NCI-H524 (cell line): ENCODE data around the gene FRMD4B.
"Not testable (repeated sequence)": the region's sequence is repeated elsewhere in the genome, so short reads cannot be mapped to it uniquely, and the experiment has no call there.

Experiments used
- DNase-seq, 2 experiments: peaks; one replicate each; lab custom pipeline; 2025; lab: John Stamatoyannopoulos, UW

Gene FRMD4B

DNA sequence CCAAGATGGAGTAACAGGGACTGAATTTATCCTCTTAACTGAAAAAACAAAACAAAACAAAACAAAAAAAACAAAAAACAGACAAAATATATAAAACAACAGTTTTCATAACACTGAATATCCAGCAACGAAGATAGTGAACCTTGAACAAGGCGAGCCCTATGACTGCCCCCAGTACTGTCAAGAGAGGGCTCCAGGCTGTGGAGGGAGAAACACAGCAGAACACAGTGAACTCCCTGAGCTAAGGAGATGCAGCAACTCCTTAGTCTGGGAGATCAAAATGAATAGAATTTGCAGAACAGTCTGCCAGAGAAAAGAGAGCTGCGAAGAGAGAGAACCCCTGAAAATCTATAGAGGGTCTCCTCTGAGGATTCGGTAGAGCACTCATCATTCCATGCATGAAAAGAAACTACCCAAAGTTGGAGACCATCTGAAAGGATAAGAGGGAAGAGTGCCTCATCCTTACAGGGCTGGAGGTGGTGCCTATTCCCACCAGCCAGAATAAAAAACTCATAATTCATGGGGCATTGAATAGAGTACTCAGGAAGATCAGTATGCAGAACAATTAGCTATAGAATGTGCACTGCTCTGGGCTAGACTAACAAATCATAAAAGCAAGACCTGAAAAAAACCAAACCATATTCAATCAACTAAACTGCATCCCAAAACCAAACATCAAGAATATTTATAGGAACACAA is 101.8 kb downstream of the FRMD4B start:
- DNase-seq, result no peak

DNA sequence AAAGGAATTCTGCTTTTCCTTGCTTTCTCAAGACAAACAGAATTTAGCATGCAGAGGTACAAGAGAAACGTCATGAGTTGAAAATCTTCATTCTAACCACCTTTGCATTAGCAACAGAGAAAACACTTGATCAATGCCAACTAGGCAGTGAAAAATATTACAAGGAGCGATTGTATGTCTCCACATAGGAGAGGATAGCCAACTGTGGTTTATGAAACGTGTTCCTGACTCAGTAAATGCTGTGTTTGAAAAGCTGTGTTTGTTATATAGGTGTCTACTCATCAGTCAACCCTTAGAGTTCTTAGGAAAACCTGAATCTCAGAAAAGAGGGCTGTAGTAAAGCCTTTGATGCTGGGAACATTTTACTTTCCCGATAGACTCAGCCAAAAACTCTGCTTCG is 102.4 kb downstream of the FRMD4B start:
- DNase-seq, result no peak

DNA sequence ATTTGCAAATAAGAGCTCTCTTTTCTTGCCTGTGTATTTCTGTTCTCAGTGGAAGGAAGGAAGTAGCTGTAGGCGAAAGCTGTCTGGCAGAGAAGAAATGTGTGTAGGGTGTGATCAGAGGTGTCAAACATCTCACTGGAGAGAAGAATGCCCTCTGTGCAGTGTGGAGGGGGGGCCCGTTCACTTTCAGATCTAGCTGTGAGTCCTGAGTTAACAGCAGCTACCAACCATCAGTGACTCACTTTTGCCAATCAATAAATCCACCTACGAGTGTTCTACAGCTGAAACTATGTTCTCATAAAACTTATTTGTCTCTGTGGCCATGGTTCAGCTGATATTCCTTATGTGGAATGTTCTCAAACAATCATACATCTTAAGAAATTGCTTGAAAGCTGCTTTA is 103.7 kb downstream of the FRMD4B start:
- DNase-seq, result no peak

DNA sequence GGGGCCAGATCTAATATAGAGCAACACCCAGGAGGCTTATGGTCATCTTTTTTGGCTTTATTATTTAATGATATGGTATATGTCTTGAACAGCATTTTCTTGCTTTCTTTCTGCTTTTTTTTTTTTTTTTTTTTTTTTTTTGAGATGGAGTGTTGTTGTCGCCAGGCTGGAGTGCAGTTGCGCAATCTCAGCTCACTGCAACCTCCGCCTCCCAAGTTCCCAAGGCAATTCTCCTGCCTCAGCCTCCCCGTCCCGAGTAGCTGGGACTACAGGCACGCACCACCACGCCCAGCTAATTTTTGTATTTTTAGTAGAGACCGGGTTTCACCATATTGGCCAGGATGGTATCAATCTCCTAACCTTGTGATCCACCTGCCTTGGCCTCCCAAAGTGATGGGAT is 108.5 kb downstream of the FRMD4B start:
- not testable (repeated sequence) for DNase-seq

DNA sequence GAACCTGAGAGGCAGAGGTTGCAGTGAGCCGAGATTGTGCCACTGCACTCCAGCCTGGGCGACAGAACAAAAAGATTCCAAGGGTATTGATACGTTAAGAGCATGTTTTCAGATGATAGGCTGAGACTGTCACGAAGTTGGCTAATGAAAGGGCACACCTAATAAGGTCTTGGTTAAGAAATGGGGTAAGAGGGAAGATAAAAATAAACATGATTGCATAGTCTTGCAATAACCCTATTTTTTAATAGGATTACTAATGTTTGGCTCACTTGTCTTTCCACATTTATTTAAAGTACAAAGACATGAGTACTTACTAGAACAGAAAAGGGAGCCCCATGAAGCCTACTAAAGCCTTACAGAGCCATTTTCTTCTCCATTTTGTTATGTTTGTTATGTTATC is 109.0 kb downstream of the FRMD4B start:
- no peak for DNase-seq

DNA sequence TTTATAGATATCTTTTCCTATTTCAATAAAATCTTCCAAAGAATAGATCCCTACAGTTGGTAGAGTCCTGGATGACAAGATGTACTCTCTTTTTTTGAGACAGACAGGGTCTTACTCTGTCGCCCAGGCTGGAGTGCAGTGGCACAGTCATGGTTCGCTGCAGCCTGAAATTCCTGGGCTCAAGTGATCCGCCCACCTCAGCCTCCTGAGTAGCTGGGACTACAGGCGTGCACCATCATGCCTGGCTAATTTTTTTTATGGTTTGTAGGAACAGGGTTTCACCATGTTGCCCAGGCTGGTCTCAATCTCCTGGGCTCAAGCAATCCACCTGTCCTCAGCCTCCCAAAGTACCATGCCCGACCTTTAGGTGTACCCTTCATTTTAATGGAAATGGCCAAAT is 109.7 kb downstream of the FRMD4B start:
- DNase-seq, result not testable (repeated sequence)

DNA sequence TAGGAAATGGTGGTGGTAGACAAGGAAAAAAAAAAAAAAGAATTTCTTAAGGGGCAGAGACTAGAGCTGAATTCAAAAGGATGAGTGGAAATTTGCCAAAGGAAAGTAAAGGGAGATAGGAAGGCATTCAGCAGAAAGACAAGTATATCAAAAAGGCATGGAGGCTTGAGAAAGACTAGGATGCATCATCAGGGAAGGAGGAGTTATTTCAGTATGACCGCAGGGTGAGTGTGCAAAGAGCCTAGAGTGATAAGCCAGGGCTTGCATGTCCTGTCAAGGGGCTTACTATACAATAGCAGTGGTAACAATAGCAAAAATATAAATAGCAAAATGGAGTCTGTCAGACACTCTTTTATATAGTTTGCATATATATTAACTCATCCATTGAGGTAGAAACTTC is 112.0 kb downstream of the FRMD4B start:
- DNase-seq, result no peak

DNA sequence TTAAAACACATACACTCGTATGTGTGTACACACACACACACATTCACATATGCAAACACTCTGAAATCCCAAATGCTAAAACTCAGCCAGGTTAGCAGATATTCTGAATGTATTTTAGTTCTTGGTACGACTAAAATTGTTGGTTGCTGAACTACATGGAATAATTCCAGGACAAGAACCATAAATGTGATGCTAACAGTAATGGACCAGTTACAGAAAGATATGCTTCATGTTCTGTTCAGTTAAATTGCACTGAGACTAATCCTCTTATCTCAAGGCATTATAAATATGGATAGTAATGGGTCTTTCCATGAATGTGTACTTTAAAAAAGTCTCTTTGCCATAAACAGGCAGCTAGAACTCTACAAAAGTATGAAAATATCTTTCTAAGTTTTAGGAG is 113.3 kb downstream of the FRMD4B start:
- no peak for DNase-seq

DNA sequence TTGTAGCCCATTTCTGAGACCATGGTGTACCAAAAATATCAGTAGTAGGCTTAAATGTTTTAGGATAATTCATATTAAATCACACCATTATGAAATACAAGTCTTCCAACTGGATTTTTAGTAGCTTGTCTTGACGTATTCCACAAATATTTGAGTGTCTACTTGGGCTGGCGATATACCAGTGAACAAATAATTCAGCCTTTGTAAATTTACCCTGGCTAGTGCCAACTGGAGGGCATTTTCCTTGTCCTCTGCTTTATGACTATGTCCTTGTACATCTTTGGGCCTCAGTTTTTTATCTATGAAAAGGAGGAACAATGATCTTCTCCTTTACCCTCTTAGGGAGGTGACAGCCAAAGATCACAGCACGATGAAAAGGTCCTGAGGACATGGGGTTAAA is 114.8 kb downstream of the FRMD4B start:
- no peak for DNase-seq

DNA sequence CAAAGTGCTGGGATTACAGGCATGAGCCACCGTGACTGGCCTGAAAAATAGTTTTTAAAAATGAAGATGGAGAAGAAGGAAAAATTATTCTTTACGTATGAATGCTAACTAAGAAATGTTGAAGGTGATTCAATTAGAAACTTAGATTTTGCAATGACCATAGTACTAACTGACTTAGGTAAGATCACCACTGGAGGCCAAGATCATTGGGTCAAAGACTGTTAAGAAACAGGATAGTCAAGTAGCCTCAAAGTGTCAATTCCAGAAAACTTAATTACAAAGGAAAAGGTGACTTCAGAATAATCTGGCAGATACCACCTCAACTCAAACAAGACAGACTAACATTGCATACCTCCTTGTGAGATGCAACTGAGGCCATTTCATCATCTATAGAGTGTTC is 119.3 kb downstream of the FRMD4B start:
- DNase-seq, result no peak

DNA sequence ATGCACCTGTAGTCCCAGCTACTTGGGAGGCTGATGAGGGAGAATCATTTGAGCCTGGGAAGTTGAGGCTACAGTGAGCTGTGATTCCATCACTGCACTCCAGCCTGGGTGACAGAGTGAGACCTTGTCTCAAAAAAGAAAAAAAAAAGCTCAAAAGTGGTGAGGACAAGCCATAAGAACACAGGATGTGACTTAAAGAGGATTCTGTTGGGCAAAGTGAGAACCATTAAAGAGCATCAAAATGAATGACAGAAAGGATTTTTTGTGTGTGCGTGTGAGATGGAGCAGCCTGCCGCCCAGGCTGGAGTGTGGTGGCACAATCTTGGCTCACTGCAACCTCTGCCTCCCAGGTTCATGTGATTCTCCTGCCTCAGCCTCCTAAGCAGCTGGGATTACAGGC is 119.8 kb downstream of the FRMD4B start:
- not testable (repeated sequence) for DNase-seq

DNA sequence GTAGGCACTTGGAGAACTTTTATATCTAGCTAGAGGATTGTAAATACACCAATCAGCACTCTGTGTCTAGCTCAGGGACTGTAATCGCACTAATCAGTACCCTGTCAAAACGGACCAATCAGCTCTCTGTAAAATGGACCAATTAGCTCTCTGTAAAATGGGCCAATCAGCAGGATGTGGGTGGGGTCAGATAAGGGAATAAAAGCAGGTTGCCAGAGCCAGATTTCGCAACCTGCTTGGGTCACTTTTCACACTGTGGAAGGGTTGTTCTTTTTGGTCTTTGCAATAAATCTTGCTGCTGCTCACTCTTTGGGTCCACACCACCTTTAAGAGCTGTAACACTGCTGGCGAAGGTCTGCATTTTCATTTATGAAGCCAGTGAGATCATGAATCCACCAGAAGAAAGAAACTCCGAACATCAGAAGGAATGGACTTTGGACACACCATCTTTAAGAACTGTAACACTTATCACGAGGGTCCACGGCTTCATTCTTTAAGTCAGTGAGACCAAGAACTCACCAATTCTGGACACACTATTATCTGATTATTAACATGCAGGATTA is 125.0 kb downstream of the FRMD4B start:
- not testable (repeated sequence) for DNase-seq

DNA sequence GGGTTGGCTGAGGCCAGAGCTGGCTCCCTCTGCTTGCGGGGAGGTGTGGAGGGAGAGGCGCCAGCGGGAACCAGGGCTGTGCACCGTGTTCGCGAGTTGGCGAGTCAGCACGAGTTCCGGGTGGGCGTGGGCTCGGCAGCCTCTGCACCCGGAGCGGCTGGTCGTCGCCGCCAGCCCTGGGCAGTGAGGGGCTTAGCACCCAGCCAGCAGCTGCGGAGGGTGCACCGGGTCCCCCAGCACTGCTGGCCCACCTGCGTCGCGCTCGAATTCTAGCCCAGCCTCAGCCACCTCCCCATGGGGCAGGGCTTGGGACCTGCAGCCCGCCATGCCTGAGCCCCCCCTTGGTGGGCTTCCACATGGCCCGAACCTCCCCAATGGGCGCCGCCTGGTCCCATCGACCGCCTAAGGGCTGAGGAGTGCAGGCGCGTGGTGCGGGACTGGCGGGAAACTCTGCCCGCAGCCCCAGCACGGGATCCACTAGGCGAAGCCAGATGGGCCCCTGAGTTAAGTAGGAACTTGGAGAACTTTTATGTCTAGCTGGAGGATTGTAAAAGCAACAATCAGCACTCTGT is 125.6 kb downstream of the FRMD4B start:
- DNase-seq, result no peak

DNA sequence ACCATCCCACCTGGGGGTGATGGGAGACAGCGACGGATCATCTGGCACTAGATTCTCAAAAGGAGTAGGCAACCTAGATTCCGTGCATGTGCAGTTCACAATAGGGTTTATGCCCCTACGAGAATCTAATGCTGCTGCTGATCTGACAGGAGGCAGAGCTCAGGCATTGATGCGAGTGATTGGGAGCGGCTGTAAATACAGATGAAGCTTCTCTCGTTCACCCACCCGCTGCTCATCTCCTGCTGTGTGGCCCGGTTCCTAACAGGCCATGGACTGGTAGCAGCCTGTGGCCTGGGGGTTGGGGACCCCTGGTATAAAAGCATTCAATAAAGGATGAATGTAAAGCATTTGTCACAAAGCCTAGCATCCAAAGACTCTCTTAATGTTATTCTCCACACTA is 126.8 kb downstream of the FRMD4B start:
- no peak for DNase-seq

DNA sequence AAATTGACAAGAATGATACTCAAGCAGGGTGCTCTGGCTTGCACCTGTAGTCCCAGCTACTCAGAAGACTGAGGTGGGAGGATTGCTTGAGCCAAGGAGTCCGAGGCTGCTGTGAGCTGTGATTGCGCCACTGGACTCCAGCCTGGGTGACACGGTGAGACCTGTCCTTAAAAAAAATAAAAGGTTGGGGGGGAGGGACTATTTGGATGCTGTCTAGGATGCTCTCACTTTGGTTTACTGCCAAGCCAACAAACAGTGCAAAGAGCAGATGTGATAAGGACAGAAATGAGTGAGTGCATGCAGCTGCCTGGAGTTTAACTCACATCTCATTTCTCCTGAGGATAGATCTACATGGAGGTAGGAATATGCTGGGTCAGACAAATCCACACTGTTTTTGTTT is 130.0 kb downstream of the FRMD4B start:
- no peak for DNase-seq

DNA sequence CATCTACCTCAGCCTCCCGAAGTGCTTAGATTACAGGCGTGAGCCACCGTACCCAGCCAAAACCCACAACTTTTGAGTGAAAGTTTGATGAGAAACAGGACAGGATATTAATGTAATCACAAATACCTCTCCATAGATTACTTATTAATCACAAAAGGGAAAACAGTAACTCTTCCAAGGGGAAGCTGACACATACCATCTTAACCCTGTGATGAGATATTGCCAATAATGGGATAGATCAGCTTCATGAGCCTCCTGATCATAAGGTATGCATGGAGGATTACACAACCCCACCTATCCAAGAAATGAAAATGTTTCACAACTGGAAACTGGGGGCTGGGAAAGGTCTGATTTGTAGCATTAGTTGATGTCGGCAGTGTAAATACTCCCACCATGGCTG is 131.5 kb downstream of the FRMD4B start:
- DNase-seq, result no peak

DNA sequence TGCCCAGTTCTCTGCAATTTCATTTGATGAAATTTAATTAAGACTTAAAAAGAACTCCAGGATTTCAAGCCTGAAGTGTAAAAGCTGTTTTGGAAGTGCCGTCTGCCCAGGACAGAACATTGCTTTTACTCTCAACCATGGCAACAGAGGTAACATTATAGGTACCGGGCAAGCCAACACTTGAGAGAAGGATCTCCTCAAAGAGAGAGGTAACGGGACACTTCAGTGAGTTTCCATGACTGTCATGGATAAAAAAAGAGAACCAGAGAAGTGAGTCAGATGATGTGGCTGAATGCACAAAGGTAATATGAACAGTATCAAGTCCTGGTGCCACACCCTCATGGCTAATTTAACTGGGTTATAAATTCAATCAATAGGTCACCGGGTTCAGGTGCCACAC is 133.3 kb downstream of the FRMD4B start:
- DNase-seq, result no peak

DNA sequence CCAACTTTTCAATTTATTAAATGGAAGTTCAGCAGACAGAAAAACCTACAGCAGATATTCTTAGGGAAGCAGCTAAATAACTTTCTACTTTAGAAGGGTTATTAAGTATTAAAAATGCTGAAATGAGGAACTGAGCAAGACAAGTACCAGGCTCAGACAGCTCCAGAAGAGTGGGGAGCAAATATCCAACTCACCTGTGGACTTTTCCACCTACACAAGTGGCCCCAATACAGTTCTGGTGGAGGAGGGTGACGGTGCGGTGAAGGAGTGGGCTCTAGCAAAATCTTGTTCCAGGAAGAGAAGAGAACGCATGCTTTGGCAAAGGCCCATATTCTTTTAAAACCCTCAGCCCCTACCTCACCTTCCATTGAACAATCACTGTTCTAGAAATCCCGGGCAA is 133.7 kb downstream of the FRMD4B start:
- DNase-seq, result no peak

DNA sequence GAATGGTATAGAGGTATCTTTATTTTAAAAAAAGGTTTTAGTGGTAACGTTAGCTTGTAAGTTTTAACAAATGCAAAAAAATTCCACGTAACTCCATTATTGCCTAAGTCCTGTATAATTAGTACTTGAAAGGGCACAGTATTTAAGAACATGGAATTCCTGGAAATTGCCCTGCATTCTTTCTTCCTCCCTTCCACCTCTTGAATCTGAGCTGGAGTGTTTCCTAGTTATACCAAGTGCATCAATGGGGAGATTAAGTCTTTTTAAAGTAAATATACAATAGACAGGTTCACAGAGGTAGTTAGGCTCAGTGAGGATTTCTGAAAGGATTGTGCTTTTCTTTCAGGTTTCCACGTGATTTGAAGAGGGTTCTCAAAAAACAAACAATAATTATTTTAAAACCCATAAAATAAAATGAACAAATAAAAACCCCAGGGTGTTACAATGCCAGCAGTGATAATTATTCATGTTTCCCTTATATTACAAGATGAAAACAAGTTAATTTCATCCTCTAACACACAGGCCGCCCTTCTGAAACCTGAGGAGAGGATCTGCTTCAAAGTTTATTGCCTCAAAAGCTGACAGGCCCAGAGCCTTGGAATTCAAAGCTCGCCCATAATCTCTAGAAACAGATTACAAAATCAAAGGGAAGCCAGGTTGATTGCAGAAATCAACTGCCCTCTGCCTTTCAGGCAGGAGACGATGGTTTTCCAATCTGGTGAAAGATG is 134.6 kb downstream of the FRMD4B start:
- no peak for DNase-seq

DNA sequence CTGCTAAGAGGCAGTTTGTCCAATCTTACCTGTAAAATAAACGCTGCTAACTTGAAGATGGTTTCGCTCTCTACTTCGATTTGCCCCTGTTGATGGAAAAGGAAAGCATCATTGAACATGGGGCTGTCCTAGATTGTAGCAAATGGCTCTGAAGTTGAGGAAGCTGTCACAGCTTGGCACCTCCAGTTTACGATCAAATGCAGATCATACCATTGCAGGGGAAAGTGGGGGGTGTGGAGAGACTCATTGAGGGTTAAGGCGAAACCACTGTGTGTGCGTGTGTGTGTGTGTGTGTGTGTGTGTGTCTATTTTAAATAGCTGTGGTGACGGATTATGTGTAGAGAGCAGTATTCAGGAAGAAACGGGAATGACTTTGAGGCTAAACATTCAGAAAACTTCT is 135.9 kb downstream of the FRMD4B start:
- peak; percentile 6 to 20 for DNase-seq

DNA sequence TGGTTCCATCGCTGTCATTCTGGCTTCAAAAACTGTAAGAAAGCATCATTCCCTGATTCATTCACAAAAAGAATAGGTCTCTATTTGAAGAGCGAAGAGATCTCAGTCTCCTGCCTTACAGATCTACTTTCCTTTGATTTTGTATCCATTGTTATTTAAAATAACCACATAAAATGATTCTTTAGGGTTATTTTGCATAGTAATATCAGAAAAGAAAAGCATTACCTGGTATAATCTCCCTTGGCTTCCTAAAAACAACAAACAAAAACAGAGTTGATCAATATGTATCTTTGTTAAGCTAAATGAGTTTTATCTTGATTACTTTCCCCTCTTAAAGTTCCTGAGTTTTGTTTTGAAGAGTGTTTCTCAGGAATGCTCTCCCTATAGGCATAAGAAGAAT is 136.9 kb downstream of the FRMD4B start:
- no peak for DNase-seq

DNA sequence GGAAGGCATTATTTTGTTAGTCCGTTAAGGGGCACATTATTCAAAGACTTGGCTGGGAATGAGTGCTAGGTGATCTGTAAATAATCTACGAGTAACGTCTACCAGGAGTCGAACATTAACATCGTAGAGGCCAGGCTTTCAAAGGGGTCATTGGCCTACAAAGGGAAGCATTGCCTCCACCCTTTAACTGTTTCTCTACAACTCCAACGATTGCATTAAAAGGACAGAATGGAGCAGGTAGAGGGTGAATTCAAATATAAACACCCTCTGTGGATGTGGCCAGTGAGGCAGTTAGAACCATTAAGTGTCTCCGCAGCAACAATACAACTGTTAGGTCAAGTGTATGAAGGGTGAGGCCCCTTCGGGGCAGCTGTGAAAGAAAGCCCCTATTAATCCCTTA is 137.5 kb downstream of the FRMD4B start:
- DNase-seq, result peak; percentile 37 to 69

DNA sequence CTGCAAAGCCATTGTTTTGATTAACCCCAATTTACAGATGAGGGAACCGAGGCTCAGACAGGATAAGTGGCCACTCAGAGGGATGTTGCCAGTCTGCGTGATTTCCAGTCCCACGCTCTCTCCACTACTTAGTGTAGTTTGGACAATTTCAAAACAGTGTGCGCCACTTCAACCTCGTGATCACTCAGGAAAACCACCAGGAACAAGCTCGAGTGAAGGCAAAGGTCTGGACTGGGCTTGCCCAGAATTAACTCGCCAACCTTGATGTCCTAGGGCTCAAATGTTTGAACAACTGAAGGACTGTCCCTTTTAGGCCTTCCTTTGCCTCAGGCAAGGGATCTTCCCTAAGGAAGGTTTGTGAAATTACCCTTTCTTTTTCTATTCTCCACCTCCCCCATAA is 139.3 kb downstream of the FRMD4B start:
- DNase-seq, result no peak
